GM23338 (cell line): Measurements from ENCODE around the gene OPRPN. TPM values are rescaled to one million over a fixed set of nuclear protein-coding genes. Genes with fewer than 3 reads are reported as not detected.

Source experiments
- ATAC-seq: fragments of 200-7000 bp; cut with Tn5 transposase; 3 replicates; pipeline ENCODE4 v1.9.1; 2020
- DNase-seq: peaks from one replicate; pipeline ENCODE4 v3.0.0-alpha.2; 2015; ENCODE audit warnings: low spot score
- H2AFZ ChIP-seq: fragments of 200-600 bp; sonication (generic); 2 replicates; pipeline ENCODE4 v1.8.0; 2016; ENCODE audit warnings: antibody characterized with exemption, mild to moderate bottlenecking, moderate library complexity
- H3F3A ChIP-seq: fragments of 200-600 bp; sonication (generic); replicated peaks from 2 replicates; pipeline ENCODE4 v1.8.0; 2017; ENCODE audit warnings: antibody characterized with exemption, mixed run types, low read depth
- H3K27ac ChIP-seq: fragments of 200-600 bp; sonication (generic); 2 replicates; pipeline ENCODE4 v1.6.1; 2016; ENCODE audit warnings: low read depth
- H3K27me3 ChIP-seq: fragments of 200-600 bp; sonication (generic); 2 replicates; pipeline ENCODE4 v1.8.0; 2016; ENCODE audit warnings: mild to moderate bottlenecking, mixed run types, moderate library complexity; ENCODE audit not compliant: insufficient read depth
- H3K36me3 ChIP-seq: fragments of 200-600 bp; sonication (generic); 2 replicates; pipeline ENCODE4 v1.8.0; 2016; ENCODE audit warnings: mild to moderate bottlenecking; ENCODE audit not compliant: insufficient read depth
- H3K4me1 ChIP-seq: fragments of 200-600 bp; sonication (generic); 2 replicates; pipeline ENCODE4 v1.8.0; 2016; ENCODE audit warnings: mild to moderate bottlenecking, moderate library complexity; ENCODE audit not compliant: insufficient read depth
- H3K4me2 ChIP-seq: fragments of 200-600 bp; sonication (generic); 2 replicates; pipeline ENCODE4 v1.7.1; 2017; ENCODE audit warnings: mixed run types
- H3K4me3 ChIP-seq: fragments of 200-600 bp; sonication (generic); 2 replicates; pipeline ENCODE4 v1.6.1; 2016; ENCODE audit warnings: mixed run types
- H3K79me2 ChIP-seq: fragments of 200-600 bp; sonication (generic); replicated peaks from 2 replicates; pipeline ENCODE4 v1.8.0; 2017; ENCODE audit warnings: mild to moderate bottlenecking; ENCODE audit not compliant: insufficient read depth
- H3K9me2 ChIP-seq: fragments of 200-600 bp; sonication (generic); 2 replicates; pipeline ENCODE4 v1.8.0; 2017; ENCODE audit not compliant: insufficient read depth
- H4K20me1 ChIP-seq: fragments of 200-600 bp; sonication (generic); replicated peaks from 2 replicates; pipeline ENCODE4 v1.8.0; 2017; ENCODE audit warnings: mild to moderate bottlenecking; ENCODE audit not compliant: insufficient read depth
- H3K27ac Mint-ChIP-seq: 2 replicates; pipeline ENCODE4 v1.8.0; 2020; ENCODE audit warnings: inconsistent platforms, mild to moderate bottlenecking, moderate library complexity, mixed read lengths
- H3K27me3 Mint-ChIP-seq: 3 replicates; pipeline ENCODE4 v1.8.0; 2022; ENCODE audit warnings: low read depth, mild to moderate bottlenecking, moderate library complexity, mixed read lengths, inconsistent platforms; ENCODE audit not compliant: insufficient read depth, poor library complexity
- H3K36me3 Mint-ChIP-seq: 3 replicates; pipeline ENCODE4 v1.8.0; 2021; ENCODE audit warnings: low read depth, mild to moderate bottlenecking, inconsistent platforms, moderate library complexity, mixed read lengths
- H3K4me1 Mint-ChIP-seq: 3 replicates; pipeline ENCODE4 v1.8.0; 2020; ENCODE audit warnings: mild to moderate bottlenecking, inconsistent platforms, mixed read lengths
- H3K4me3 Mint-ChIP-seq: 3 replicates; pipeline ENCODE4 v1.8.0; 2021; ENCODE audit warnings: moderate library complexity, mild to moderate bottlenecking, inconsistent platforms, mixed read lengths
- H3K9me3 Mint-ChIP-seq: 3 replicates; pipeline ENCODE4 v1.8.0; 2020; ENCODE audit warnings: moderate library complexity, mild to moderate bottlenecking, inconsistent platforms, mixed read lengths
- CREB1 ChIP-seq: fragments of 250-450 bp; sonication (Bioruptor Pico); IDR thresholded peaks from 2 replicates; pipeline ENCODE4 v1.5.0; 2020; ENCODE audit warnings: low read depth, mild to moderate bottlenecking, moderate library complexity
- EZH2 ChIP-seq: fragments of 200-600 bp; sonication (generic); IDR thresholded peaks from one replicate; pipeline ENCODE4 v1.8.0; 2017; ENCODE audit warnings: antibody characterized with exemption, mild to moderate bottlenecking, low read depth; ENCODE audit not compliant: unreplicated experiment
- EZH2phosphoT487 ChIP-seq: fragments of 200-600 bp; sonication (generic); IDR thresholded peaks from one replicate; pipeline ENCODE4 v1.8.1; 2018; ENCODE audit warnings: antibody characterized with exemption; ENCODE audit not compliant: unreplicated experiment
- JUNB ChIP-seq: IDR thresholded peaks from one replicate; pipeline ENCODE4 v1.6.1; 2016; ENCODE audit warnings: antibody characterized with exemption; ENCODE audit not compliant: unreplicated experiment
- NANOG ChIP-seq: IDR thresholded peaks from 2 replicates; pipeline ENCODE4 v1.6.1; 2016; ENCODE audit warnings: antibody characterized with exemption, borderline replicate concordance
- POLR2AphosphoS5 ChIP-seq: IDR thresholded peaks from 2 replicates; pipeline ENCODE4 v1.6.1; 2016; ENCODE audit warnings: antibody characterized with exemption, low read depth
- STAT1 ChIP-seq: IDR thresholded peaks from one replicate; pipeline ENCODE4 v1.6.1; 2016; ENCODE audit warnings: antibody characterized with exemption; ENCODE audit not compliant: unreplicated experiment
- ZNF114 ChIP-seq: fragments of 250-450 bp; sonication (Bioruptor Pico); IDR thresholded peaks from 2 replicates; pipeline ENCODE4 v1.5.0; 2020; ENCODE audit warnings: mild to moderate bottlenecking, moderate library complexity
- ZNF462 ChIP-seq: fragments of 250-450 bp; sonication (Bioruptor Pico); IDR thresholded peaks from 2 replicates; pipeline ENCODE4 v1.5.0; 2020; ENCODE audit warnings: mild to moderate bottlenecking, moderate library complexity
- polyA plus RNA-seq: library from polyadenylated mRNA; unstranded; fragments of >200 nt; fragmentation: Nextera tagmentation; extraction: Ambion mirVana; gene quantifications from 2 replicates; pipeline ENCODE4 v1.2.1, GENCODE V29; 2016
- total RNA-seq: library from RNA; depleted of rRNA; stranded (reverse); fragments of >200 nt; shearing (Covaris generic); gene quantifications from 2 replicates; pipeline ENCODE4 v1.2.3, GENCODE V29; 2014
- TF ChIP-seq, protein P1 (sequence below): IDR thresholded peaks from 2 replicates; pipeline ENCODE4 v1.6.1; 2016; ENCODE audit warnings: antibody characterized with exemption
- TF ChIP-seq, protein P2 (sequence below): IDR thresholded peaks from one replicate; pipeline ENCODE4 v1.6.1; 2018; ENCODE audit warnings: antibody characterized with exemption; ENCODE audit not compliant: unreplicated experiment
- TF ChIP-seq, protein P3 (sequence below), 2 experiments: fragments of 200-600 bp in 1 of 2; sonication (generic) in 1 of 2; conservative IDR thresholded peaks; 2 replicates each; pipeline versions ENCODE4 v1.5.1 to v1.6.1; 2016 to 2017; ENCODE audit warnings: antibody characterized with exemption in 2 of 2, low read depth in 2 of 2, mild to moderate bottlenecking in 2 of 2, moderate library complexity in 1 of 2

OPRPN gene
- total and polyA plus RNA-seq, 2 experiments from 2014 or later = not detected

DNA sequence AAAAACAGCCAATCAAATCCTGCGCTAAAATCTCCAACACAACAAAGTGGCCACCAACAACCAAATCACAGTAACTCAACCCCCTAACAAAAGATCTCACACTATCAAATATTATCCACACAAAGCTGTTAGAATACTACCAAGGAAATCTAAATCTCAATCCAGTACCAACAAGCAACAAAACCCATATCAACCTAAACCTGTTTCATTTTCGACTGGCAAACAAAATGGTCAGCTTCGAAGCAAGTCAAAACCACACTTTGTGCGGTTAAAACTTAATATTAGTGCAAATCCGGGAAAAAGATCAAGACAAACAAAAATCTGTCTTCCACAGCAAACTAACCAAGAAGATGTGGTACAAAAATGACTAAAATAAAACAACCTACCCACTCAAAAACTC lies 45.6 kb downstream of the OPRPN start (continued):
- TF ChIP-seq, protein P1, sequence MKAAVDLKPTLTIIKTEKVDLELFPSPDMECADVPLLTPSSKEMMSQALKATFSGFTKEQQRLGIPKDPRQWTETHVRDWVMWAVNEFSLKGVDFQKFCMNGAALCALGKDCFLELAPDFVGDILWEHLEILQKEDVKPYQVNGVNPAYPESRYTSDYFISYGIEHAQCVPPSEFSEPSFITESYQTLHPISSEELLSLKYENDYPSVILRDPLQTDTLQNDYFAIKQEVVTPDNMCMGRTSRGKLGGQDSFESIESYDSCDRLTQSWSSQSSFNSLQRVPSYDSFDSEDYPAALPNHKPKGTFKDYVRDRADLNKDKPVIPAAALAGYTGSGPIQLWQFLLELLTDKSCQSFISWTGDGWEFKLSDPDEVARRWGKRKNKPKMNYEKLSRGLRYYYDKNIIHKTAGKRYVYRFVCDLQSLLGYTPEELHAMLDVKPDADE = no peak

DNA sequence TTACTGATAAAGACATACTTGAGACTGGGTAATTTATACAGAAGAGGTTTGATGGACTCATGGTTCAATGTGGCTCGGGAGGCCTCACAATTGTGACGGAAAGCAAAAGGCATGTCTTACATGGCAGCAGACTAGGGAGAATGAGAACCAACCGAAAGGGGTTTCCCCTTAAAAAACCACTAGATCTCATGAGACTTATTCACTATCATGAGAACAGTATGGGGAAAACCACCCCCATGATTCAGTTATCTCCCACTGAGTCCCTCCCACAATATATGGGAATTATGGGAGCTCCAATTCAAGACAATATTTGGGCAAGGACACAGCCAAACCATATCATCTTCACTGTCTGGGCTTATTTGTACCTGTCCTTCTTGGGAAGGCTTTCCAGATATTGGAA lies 51.5 kb downstream of the OPRPN start:
- Histone ChIP-seq H3K4me1 (no peaks in the 10 kb centered on the region), H3K36me3 (no peaks in the 10 kb centered on the region), H3K27ac (no peak overlapping the region), H3K4me2 (no peak overlapping the region), H3K9me2 (peaks cover 3% of the 10 kb centered on the region), H4K20me1 (no peaks in the 10 kb centered on the region), H3K4me3 (no peak overlapping the region), H2AFZ (no peak overlapping the region), H3F3A (no peaks in the 10 kb centered on the region), H3K79me2 (no peaks in the 10 kb centered on the region), H3K27me3 (no peaks in the 10 kb centered on the region)
- H3K4me1 Mint-ChIP-seq = no peaks in the 10 kb centered on the region
- no peaks in the 10 kb centered on the region for H3K9me3 Mint-ChIP-seq
- ATAC-seq (no peak), DNase-seq (no peak)
- no peak overlapping the region for H3K4me3 Mint-ChIP-seq
- H3K36me3 Mint-ChIP-seq = no peaks in the 10 kb centered on the region
- H3K27ac Mint-ChIP-seq = no peak overlapping the region
- TF ChIP-seq EZH2phosphoT487 = no peak
- no peak for TF ChIP-seq POLR2AphosphoS5
- TF ChIP-seq, protein P1 = no peak
- no peak for TF ChIP-seq STAT1
- TF ChIP-seq NANOG = no peak
- no peak for TF ChIP-seq JUNB
- TF ChIP-seq, protein P2, sequence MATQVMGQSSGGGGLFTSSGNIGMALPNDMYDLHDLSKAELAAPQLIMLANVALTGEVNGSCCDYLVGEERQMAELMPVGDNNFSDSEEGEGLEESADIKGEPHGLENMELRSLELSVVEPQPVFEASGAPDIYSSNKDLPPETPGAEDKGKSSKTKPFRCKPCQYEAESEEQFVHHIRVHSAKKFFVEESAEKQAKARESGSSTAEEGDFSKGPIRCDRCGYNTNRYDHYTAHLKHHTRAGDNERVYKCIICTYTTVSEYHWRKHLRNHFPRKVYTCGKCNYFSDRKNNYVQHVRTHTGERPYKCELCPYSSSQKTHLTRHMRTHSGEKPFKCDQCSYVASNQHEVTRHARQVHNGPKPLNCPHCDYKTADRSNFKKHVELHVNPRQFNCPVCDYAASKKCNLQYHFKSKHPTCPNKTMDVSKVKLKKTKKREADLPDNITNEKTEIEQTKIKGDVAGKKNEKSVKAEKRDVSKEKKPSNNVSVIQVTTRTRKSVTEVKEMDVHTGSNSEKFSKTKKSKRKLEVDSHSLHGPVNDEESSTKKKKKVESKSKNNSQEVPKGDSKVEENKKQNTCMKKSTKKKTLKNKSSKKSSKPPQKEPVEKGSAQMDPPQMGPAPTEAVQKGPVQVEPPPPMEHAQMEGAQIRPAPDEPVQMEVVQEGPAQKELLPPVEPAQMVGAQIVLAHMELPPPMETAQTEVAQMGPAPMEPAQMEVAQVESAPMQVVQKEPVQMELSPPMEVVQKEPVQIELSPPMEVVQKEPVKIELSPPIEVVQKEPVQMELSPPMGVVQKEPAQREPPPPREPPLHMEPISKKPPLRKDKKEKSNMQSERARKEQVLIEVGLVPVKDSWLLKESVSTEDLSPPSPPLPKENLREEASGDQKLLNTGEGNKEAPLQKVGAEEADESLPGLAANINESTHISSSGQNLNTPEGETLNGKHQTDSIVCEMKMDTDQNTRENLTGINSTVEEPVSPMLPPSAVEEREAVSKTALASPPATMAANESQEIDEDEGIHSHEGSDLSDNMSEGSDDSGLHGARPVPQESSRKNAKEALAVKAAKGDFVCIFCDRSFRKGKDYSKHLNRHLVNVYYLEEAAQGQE = no peak
- TF ChIP-seq ZNF462 = no peak
- TF ChIP-seq, protein P3, sequence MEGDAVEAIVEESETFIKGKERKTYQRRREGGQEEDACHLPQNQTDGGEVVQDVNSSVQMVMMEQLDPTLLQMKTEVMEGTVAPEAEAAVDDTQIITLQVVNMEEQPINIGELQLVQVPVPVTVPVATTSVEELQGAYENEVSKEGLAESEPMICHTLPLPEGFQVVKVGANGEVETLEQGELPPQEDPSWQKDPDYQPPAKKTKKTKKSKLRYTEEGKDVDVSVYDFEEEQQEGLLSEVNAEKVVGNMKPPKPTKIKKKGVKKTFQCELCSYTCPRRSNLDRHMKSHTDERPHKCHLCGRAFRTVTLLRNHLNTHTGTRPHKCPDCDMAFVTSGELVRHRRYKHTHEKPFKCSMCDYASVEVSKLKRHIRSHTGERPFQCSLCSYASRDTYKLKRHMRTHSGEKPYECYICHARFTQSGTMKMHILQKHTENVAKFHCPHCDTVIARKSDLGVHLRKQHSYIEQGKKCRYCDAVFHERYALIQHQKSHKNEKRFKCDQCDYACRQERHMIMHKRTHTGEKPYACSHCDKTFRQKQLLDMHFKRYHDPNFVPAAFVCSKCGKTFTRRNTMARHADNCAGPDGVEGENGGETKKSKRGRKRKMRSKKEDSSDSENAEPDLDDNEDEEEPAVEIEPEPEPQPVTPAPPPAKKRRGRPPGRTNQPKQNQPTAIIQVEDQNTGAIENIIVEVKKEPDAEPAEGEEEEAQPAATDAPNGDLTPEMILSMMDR (conservative IDR thresholded peaks at IDR 0.05; ENCODE audit: low read depth in 2 of 2) = no peak
- no peak for TF ChIP-seq ZNF114 (CRISPR knock-in tag)
- TF ChIP-seq CREB1 (CRISPR knock-in tag) = no peak
- no peak for TF ChIP-seq EZH2
- H3K27me3 Mint-ChIP-seq = no peaks in the 10 kb centered on the region
